ENCODE measurements around the gene EHF.
"Not testable (repeated sequence)": the region's sequence is repeated elsewhere in the genome, so short reads cannot be mapped to it uniquely, and the experiment has no call there.

EHF gene

DNA sequence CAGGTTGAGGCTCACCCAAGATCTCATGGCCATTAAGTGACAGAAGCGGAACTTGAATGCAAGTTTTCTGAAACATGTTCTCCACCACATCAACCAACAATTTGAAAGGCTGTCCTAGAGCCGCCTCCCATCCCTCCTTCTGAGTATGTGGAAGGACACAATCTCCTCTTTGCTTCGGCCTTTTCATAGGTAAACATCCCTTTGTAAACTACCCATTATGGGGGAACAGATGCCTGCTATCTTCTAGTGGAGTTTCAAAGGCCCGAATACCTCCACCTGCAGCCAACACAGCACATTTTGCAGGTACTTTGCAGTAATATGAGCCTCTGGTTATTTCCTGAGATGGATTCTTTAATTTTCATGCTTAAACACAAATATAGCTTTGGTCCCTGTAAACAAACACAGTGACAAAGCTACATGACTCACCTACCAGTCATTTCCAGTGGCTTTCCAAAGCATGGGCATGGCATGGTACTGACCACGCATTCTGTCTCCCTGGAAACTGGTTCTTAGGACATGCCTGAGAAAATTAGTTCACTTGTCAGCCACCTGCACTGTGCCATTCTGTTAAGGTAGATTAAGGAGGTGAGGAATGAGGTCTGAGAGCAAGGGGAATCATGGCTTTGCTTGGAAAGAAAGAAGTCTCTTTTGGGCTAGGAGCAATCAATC, 60.2 kb downstream of the EHF start:
- TF ChIP-seq POLR2AphosphoS5 (IDR thresholded peaks at IDR 0.05; ENCODE audit: borderline replicate concordance, low read depth, low read length) (no peak), EZH2 (IDR thresholded peaks at IDR 0.05) (no peak), FOXP2 (optimal IDR thresholded peaks at IDR 0.05; ENCODE audit: control extremely low read depth, extremely low read length, insufficient read depth) (no peak)
- Histone ChIP-seq H3K4me3 (no peak overlapping the region), H3K9ac (ENCODE audit: insufficient read length) (no peak overlapping the region), H3K9me3 (ENCODE audit: low read depth, low read length) (no peaks in the 10 kb centered on the region), H3K27ac (no peak overlapping the region), H3K36me3 (ENCODE audit: insufficient read depth, low read length) (no peaks in the 10 kb centered on the region)
- no peak for DNase-seq (ENCODE audit: low read depth, low spot score)

- Histone ChIP-seq H3K9me3 (ENCODE audit: low read depth, low read length) (no peaks in the 10 kb centered on the region), H3K36me3 (ENCODE audit: insufficient read depth, low read length) (no peaks in the 10 kb centered on the region), H3K27ac (no peak overlapping the region), H3K4me3 (no peak overlapping the region), H3K9ac (ENCODE audit: insufficient read length) (no peak overlapping the region)
- DNase-seq (ENCODE audit: low read depth, low spot score): no peak
- no peak for TF ChIP-seq POLR2AphosphoS5 (IDR thresholded peaks at IDR 0.05; ENCODE audit: borderline replicate concordance, low read depth, low read length)
- no peak for TF ChIP-seq EZH2 (IDR thresholded peaks at IDR 0.05)
- TF ChIP-seq FOXP2 (optimal IDR thresholded peaks at IDR 0.05; ENCODE audit: control extremely low read depth, extremely low read length, insufficient read depth): no peak
Measured at GRCh38 chr11:34682825-34683224, 61.9 kb downstream of the EHF start.

DNA sequence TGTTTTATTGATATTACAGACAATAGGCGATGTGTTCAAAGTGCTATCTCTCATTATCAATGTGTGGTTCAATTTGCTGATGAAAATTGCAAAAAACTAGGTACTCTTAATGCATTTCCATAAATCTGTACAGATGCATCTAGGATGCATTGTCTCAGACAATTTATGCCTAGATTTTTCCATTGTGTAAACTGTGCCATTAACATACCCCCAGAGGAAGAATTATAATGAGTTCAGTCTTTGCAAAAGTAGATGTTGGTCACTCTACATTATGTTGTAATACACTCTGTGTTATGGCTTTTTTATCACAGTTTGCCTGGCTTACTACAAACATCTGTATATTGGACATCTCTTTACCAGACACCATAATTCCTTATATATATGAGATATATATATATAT, 62.5 kb downstream of the EHF start:
- no peak overlapping the region for H3K4me3 ChIP-seq
- DNase-seq (ENCODE audit: low read depth, low spot score): no peak
- no peak overlapping the region for H3K27ac ChIP-seq
- H3K9ac ChIP-seq (ENCODE audit: insufficient read length): no peak overlapping the region
- no peaks in the 10 kb centered on the region for H3K9me3 ChIP-seq (ENCODE audit: low read depth, low read length)
- TF ChIP-seq POLR2AphosphoS5 (IDR thresholded peaks at IDR 0.05; ENCODE audit: borderline replicate concordance, low read depth, low read length) (no peak), FOXP2 (optimal IDR thresholded peaks at IDR 0.05; ENCODE audit: control extremely low read depth, extremely low read length, insufficient read depth) (no peak), EZH2 (IDR thresholded peaks at IDR 0.05) (no peak)
- no peaks in the 10 kb centered on the region for H3K36me3 ChIP-seq (ENCODE audit: insufficient read depth, low read length)

- no peak for DNase-seq (ENCODE audit: low read depth, low spot score)
- Histone ChIP-seq H3K4me3 (no peak overlapping the region), H3K9me3 (ENCODE audit: low read depth, low read length) (no peaks in the 10 kb centered on the region), H3K36me3 (ENCODE audit: insufficient read depth, low read length) (no peaks in the 10 kb centered on the region), H3K9ac (ENCODE audit: insufficient read length) (no peak overlapping the region), H3K27ac (no peak overlapping the region)
- no peak for TF ChIP-seq POLR2AphosphoS5 (IDR thresholded peaks at IDR 0.05; ENCODE audit: borderline replicate concordance, low read depth, low read length)
- no peak for TF ChIP-seq FOXP2 (optimal IDR thresholded peaks at IDR 0.05; ENCODE audit: control extremely low read depth, extremely low read length, insufficient read depth)
- no peak for TF ChIP-seq EZH2 (IDR thresholded peaks at IDR 0.05)
Measured at GRCh38 chr11:34685864-34686263, 65.0 kb downstream of the EHF start.

DNA sequence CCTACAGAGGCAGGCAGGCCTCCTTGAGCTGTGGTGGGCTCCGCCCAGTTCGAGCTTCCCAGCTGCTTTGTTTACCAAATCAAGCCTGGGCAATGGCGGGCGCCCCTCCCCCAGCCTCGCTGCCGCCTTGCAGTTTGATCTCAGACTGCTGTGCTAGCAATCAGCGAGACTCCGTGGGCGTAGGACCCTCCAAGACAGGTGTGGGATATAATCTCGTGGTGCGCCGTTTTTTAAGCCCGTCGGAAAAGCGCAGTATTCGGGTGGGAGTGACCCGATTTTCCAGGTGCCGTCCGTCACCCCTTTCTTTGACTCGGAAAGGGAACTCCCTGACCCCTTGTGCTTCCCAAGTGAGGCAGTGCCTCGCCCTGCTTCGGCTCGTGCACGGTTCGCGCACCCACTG, 71.4 kb downstream of the EHF start:
- not testable (repeated sequence) for H3K27ac ChIP-seq; DNase-seq (ENCODE audit: low read depth, low spot score); H3K9me3 ChIP-seq (ENCODE audit: low read depth, low read length); H3K4me3 ChIP-seq; H3K36me3 ChIP-seq (ENCODE audit: insufficient read depth, low read length); H3K9ac ChIP-seq (ENCODE audit: insufficient read length)

- no peaks in the 10 kb centered on the region for H3K9me3 ChIP-seq (ENCODE audit: low read depth, low read length)
- DNase-seq (ENCODE audit: low read depth, low spot score): no peak
- H3K36me3 ChIP-seq (ENCODE audit: insufficient read depth, low read length): no peaks in the 10 kb centered on the region
- H3K4me3 ChIP-seq: no peak overlapping the region
- H3K9ac ChIP-seq (ENCODE audit: insufficient read length): no peak overlapping the region
- TF ChIP-seq EZH2 (IDR thresholded peaks at IDR 0.05): no peak
- no peak for TF ChIP-seq POLR2AphosphoS5 (IDR thresholded peaks at IDR 0.05; ENCODE audit: borderline replicate concordance, low read depth, low read length)
- no peak for TF ChIP-seq FOXP2 (optimal IDR thresholded peaks at IDR 0.05; ENCODE audit: control extremely low read depth, extremely low read length, insufficient read depth)
- no peak overlapping the region for H3K27ac ChIP-seq
Measured at GRCh38 chr11:34696862-34697261, 76.0 kb downstream of the EHF start.

GRCh38 chr11:34706709-34707461, 86.0 kb downstream of the EHF start:
- 0 out of 2 replicates have a peak, but pooled peaks cover under 1% of the 10 kb centered on the region for H3K9me3 ChIP-seq (ENCODE audit: low read depth, low read length)
- TF ChIP-seq POLR2AphosphoS5 (IDR thresholded peaks at IDR 0.05; ENCODE audit: borderline replicate concordance, low read depth, low read length) (no peak), EZH2 (IDR thresholded peaks at IDR 0.05) (no peak), FOXP2 (optimal IDR thresholded peaks at IDR 0.05; ENCODE audit: control extremely low read depth, extremely low read length, insufficient read depth) (no peak)
- no peaks in the 10 kb centered on the region for H3K36me3 ChIP-seq (ENCODE audit: insufficient read depth, low read length)
- H3K9ac ChIP-seq (ENCODE audit: insufficient read length): no peak overlapping the region
- no peak overlapping the region for H3K4me3 ChIP-seq
- no peak overlapping the region for H3K27ac ChIP-seq
- no peak for DNase-seq (ENCODE audit: low read depth, low spot score)

- Histone ChIP-seq H3K27ac (no peak overlapping the region), H3K36me3 (ENCODE audit: insufficient read depth, low read length) (no peaks in the 10 kb centered on the region), H3K4me3 (no peak overlapping the region), H3K9ac (ENCODE audit: insufficient read length) (no peak overlapping the region), H3K9me3 (ENCODE audit: low read depth, low read length) (0 out of 2 replicates have a peak, but pooled peaks cover 2% of the 10 kb centered on the region)
- TF ChIP-seq POLR2AphosphoS5 (IDR thresholded peaks at IDR 0.05; ENCODE audit: borderline replicate concordance, low read depth, low read length): no peak
- no peak for TF ChIP-seq FOXP2 (optimal IDR thresholded peaks at IDR 0.05; ENCODE audit: control extremely low read depth, extremely low read length, insufficient read depth)
- TF ChIP-seq EZH2 (IDR thresholded peaks at IDR 0.05): no peak
- no peak for DNase-seq (ENCODE audit: low read depth, low spot score)
Measured at GRCh38 chr11:34707462-34707840, 86.6 kb downstream of the EHF start.

Data from SK-N-MC (cell line).